ENCODE measurements around the gene AGER.

GRCh38 chr6:32140420-32141046 lies 43.5 kb downstream of the AGER start:
- TF ChIP-seq CTCF (IDR thresholded peaks at IDR 0.05) (no peak), POLR2A (IDR thresholded peaks at IDR 0.05) (no peak)
